ENCODE measurements around the gene AGAP5.
"Not testable (repeated sequence)": the region's sequence is repeated elsewhere in the genome, so short reads cannot be mapped to it uniquely, and the experiment has no call there.

Gene AGAP5

DNA sequence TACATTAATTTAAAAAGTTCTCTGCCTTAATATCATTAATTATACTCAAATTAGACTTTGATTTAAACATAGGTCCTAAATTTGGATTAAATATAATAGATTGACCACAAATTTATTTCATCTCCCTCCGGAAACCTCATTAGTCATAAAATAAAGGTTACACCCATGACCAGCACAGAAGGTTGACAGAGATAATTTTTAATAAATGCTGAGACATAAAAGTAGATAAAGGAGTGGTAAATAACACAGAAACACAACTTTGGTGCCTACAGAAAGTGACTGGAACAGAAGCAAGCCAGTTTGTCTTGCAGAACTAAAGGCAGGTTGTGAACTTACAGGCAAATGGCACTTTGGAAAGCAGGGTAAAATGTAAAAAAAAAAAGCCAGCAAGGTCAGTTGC, 10.3 kb downstream of the AGAP5 start:
- H3K9me2 ChIP-seq (replicated peaks; ENCODE audit: control insufficient read depth, low read length); H3K4me3 ChIP-seq (ENCODE audit: low read length); H3K27me3 ChIP-seq (ENCODE audit: control insufficient read depth, low read length); H3K4me2 ChIP-seq (ENCODE audit: low read length); H4K20me1 ChIP-seq (ENCODE audit: control insufficient read depth, insufficient read depth, low read depth, low read length); H3K27ac ChIP-seq (ENCODE audit: low read depth, low read length); H3K36me3 ChIP-seq (ENCODE audit: control insufficient read depth, low read length); H3K4me1 ChIP-seq (ENCODE audit: control insufficient read depth, low read length); H3K79me2 ChIP-seq (ENCODE audit: control insufficient read depth, low read length); H3K9me3 ChIP-seq (ENCODE audit: control insufficient read depth, insufficient read depth, low read length); H3F3A ChIP-seq (ENCODE audit: control insufficient read depth, insufficient read depth): not testable (repeated sequence)

DNA sequence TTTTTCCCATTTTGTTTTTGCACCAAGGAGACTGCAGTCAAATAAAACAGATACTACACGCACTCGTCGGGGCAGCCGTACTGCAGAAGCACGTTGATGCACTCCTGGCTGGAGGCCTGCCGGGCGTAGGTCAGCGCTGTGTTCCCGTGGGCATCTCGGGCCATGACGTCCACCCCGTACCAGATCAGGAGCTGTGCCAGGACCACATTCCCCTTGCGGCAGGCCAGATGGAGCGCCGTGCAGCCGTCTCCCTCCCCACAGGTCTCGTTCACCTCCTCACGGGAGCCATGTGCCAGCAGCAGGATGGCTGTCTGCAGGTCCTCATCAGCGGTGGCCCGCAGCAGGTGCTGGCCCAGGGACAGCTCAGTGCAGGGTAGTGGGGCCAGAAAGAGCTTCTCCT, 23.4 kb downstream of the AGAP5 start:
- not testable (repeated sequence) for H3F3A ChIP-seq (ENCODE audit: control insufficient read depth, insufficient read depth); H3K4me3 ChIP-seq (ENCODE audit: low read length); H3K27ac ChIP-seq (ENCODE audit: low read depth, low read length); H3K9me2 ChIP-seq (replicated peaks; ENCODE audit: control insufficient read depth, low read length); H3K79me2 ChIP-seq (ENCODE audit: control insufficient read depth, low read length); H3K4me2 ChIP-seq (ENCODE audit: low read length); H3K36me3 ChIP-seq (ENCODE audit: control insufficient read depth, low read length); H3K27me3 ChIP-seq (ENCODE audit: control insufficient read depth, low read length); H3K4me1 ChIP-seq (ENCODE audit: control insufficient read depth, low read length); H4K20me1 ChIP-seq (ENCODE audit: control insufficient read depth, insufficient read depth, low read depth, low read length); H3K9me3 ChIP-seq (ENCODE audit: control insufficient read depth, insufficient read depth, low read length)

DNA sequence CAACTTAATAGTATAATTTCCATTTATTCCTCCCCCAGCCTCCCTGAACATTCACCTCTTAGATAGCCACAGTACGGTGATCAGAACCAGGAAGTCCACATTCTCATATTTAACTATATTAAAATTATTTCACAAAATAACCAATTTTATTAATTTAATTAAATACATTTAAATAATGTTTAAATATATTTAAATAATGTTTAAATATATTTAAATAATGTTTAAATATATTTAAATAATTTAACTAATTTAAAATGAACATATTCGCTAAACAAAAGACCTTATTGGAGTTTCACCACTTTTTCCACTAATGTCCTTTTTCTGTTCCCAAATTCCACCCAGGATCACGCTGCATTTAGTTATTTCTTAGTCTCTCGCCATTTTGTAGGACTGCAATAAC, 29.5 kb downstream of the AGAP5 start:
- not testable (repeated sequence) for H3K27ac ChIP-seq (ENCODE audit: low read depth, low read length); H3K9me2 ChIP-seq (replicated peaks; ENCODE audit: control insufficient read depth, low read length)

DNA sequence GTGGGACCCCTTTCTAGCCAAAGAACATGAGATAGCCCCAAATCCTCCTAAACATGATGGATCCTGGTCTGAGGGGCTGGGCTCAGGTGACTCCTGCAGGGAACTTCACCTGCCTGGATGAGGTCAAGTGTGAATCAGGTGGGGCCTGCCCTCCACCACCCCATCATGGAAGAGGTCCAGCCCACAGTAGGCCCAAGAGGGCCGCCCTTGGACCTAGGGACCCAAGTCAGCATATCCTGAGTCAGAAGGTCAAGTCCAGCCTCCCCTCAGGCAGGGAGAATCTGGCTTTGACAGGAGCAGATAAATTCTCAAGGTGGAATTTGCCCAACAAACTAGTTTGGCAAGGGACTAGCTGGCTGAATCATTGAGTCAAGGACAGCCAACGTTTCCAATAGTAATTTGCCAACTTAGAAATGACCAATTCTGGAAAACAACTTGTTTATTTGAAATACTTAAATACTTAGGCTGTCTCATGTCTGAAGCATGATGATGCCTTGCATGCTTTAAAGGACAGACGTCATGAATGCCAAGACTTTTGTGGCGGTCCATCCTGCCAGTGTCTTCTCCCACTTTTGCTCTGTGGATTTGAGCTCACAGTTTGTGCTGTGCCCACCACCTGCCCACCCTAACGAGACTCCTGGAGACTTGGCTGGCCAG, 31.6 kb downstream of the AGAP5 start:
- H3K36me3 ChIP-seq (ENCODE audit: control insufficient read depth, low read length); H3K9me2 ChIP-seq (replicated peaks; ENCODE audit: control insufficient read depth, low read length); H3K27ac ChIP-seq (ENCODE audit: low read depth, low read length); H3K9me3 ChIP-seq (ENCODE audit: control insufficient read depth, insufficient read depth, low read length); H3K4me3 ChIP-seq (ENCODE audit: low read length); H3K79me2 ChIP-seq (ENCODE audit: control insufficient read depth, low read length); H3K27me3 ChIP-seq (ENCODE audit: control insufficient read depth, low read length); H3K4me1 ChIP-seq (ENCODE audit: control insufficient read depth, low read length); H3K4me2 ChIP-seq (ENCODE audit: low read length); H4K20me1 ChIP-seq (ENCODE audit: control insufficient read depth, insufficient read depth, low read depth, low read length); H3F3A ChIP-seq (ENCODE audit: control insufficient read depth, insufficient read depth): not testable (repeated sequence)

More for the DNA sequence above, 29.5 kb downstream of the AGAP5 start:
- H3K4me1 ChIP-seq (ENCODE audit: control insufficient read depth, low read length); H3K27me3 ChIP-seq (ENCODE audit: control insufficient read depth, low read length); H3K79me2 ChIP-seq (ENCODE audit: control insufficient read depth, low read length); H3K9me3 ChIP-seq (ENCODE audit: control insufficient read depth, insufficient read depth, low read length); H3F3A ChIP-seq (ENCODE audit: control insufficient read depth, insufficient read depth); H3K4me3 ChIP-seq (ENCODE audit: low read length); H4K20me1 ChIP-seq (ENCODE audit: control insufficient read depth, insufficient read depth, low read depth, low read length); H3K4me2 ChIP-seq (ENCODE audit: low read length); H3K36me3 ChIP-seq (ENCODE audit: control insufficient read depth, low read length): not testable (repeated sequence)

DNA sequence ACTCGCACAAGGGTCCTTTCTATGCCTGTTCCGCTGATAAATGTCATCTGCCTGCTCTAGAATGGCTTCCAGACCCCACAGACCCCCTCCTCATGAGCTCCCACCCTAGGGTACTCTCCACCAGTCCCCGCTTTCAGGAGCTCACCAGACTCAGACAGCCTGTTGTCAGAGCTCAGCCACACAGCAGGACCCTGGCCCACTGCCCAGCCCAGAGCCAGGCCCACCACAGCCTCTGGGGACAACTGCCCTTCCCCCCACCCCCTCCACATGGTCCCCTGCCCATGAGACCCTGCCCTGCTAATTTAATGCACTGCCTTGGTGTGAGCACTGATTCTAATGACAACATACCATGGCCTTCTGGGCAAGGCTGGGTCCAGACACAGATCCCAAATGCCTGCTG, 32.3 kb downstream of the AGAP5 start:
- H3K9me2 ChIP-seq (replicated peaks; ENCODE audit: control insufficient read depth, low read length); H3K4me3 ChIP-seq (ENCODE audit: low read length); H3K79me2 ChIP-seq (ENCODE audit: control insufficient read depth, low read length); H3K9me3 ChIP-seq (ENCODE audit: control insufficient read depth, insufficient read depth, low read length); H3K27ac ChIP-seq (ENCODE audit: low read depth, low read length); H3K27me3 ChIP-seq (ENCODE audit: control insufficient read depth, low read length); H3K4me1 ChIP-seq (ENCODE audit: control insufficient read depth, low read length); H3K36me3 ChIP-seq (ENCODE audit: control insufficient read depth, low read length); H4K20me1 ChIP-seq (ENCODE audit: control insufficient read depth, insufficient read depth, low read depth, low read length); H3K4me2 ChIP-seq (ENCODE audit: low read length); H3F3A ChIP-seq (ENCODE audit: control insufficient read depth, insufficient read depth): not testable (repeated sequence)

DNA sequence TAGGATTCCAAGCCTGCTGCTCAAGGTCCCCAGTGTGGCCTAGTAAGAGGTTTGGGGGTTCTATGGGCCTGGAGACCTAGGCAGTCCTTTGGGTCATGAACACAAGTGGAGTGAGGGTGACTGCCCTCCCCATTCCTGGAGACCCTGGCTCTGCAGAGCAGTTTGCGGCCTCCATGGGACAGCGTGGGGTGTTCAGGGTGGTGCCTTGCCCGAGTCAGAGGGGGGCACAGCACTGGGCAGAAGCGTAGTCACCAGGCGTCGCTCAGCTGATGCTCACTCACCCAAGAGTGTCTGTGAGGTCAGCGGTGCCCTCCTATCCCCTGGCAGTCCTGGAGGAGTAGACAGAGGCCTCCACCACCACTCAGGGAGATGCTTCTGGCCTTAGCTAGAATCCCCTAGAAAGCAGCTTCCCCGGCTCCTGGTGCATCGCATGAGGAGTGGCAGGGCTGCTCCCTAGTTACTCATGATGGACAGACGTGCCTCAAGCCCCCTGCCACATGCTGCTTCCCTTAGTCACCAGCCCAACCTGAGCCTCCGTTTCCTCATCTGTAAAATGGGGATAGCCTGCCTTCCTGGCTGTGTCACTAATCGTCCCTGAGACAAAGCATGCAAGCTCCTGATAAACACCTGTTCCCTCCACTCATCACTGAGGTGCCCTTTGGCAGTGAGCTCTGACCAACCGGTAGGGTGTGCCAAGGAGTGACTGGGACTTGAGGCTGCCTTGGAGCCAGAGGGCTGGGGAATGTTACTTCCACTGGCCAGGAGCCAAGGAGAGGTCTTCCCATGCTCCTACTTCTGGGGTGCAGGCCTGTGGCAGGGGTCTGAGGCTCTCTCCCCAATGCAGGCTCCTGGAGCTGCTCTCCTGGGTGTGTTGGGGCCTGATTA, 33.5 kb downstream of the AGAP5 start:
- not testable (repeated sequence) for H3F3A ChIP-seq (ENCODE audit: control insufficient read depth, insufficient read depth); H3K27me3 ChIP-seq (ENCODE audit: control insufficient read depth, low read length); H3K79me2 ChIP-seq (ENCODE audit: control insufficient read depth, low read length); H4K20me1 ChIP-seq (ENCODE audit: control insufficient read depth, insufficient read depth, low read depth, low read length); H3K36me3 ChIP-seq (ENCODE audit: control insufficient read depth, low read length); H3K4me2 ChIP-seq (ENCODE audit: low read length); H3K9me3 ChIP-seq (ENCODE audit: control insufficient read depth, insufficient read depth, low read length); H3K4me1 ChIP-seq (ENCODE audit: control insufficient read depth, low read length); H3K4me3 ChIP-seq (ENCODE audit: low read length); H3K27ac ChIP-seq (ENCODE audit: low read depth, low read length); H3K9me2 ChIP-seq (replicated peaks; ENCODE audit: control insufficient read depth, low read length)

DNA sequence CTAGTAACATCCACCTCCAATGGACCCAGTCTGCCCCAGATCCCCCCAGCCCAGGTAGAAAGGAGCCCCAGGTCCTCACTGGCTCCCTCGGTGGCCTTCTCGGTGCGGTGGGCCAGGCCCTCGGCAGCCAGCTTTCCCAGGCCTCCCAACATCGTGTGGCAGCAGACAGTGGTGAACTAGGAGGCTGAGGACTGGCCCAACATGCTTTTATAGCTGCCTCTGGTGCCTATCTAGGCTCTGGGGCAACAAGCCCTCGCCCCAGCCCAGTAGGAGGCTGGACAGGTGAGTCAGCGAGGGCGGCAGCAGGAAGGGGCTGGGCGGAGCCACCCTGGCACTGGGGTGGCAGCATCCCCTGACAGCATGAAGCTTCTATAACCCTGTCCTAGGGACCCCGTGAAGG, 34.3 kb downstream of the AGAP5 start:
- not testable (repeated sequence) for H3K4me3 ChIP-seq (ENCODE audit: low read length); H3K4me1 ChIP-seq (ENCODE audit: control insufficient read depth, low read length); H3K27ac ChIP-seq (ENCODE audit: low read depth, low read length); H3K9me2 ChIP-seq (replicated peaks; ENCODE audit: control insufficient read depth, low read length); H3K9me3 ChIP-seq (ENCODE audit: control insufficient read depth, insufficient read depth, low read length); H3K27me3 ChIP-seq (ENCODE audit: control insufficient read depth, low read length); H3K36me3 ChIP-seq (ENCODE audit: control insufficient read depth, low read length); H4K20me1 ChIP-seq (ENCODE audit: control insufficient read depth, insufficient read depth, low read depth, low read length); H3K79me2 ChIP-seq (ENCODE audit: control insufficient read depth, low read length); H3K4me2 ChIP-seq (ENCODE audit: low read length); H3F3A ChIP-seq (ENCODE audit: control insufficient read depth, insufficient read depth)

DNA sequence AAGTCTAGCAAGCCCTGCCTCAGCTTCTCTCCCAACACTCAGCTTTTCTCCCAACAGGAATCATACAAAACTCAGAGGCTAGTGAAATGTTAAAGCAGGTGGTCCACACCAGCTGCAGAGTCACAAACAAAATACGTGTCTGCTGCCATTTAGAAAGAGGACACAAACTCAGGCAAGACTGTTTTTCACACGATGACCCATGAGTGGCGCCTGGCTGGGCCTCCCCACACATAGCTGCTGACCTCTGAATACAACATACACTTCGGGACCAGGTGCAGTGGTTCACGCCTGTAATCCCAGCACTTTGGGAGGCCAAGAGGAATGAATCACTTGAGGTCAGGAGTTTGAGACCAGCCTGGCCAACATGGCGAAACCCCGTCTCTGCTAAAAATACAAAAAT, 35.2 kb downstream of the AGAP5 start:
- not testable (repeated sequence) for H4K20me1 ChIP-seq (ENCODE audit: control insufficient read depth, insufficient read depth, low read depth, low read length); H3K4me3 ChIP-seq (ENCODE audit: low read length); H3K9me3 ChIP-seq (ENCODE audit: control insufficient read depth, insufficient read depth, low read length); H3K79me2 ChIP-seq (ENCODE audit: control insufficient read depth, low read length); H3K27me3 ChIP-seq (ENCODE audit: control insufficient read depth, low read length); H3K36me3 ChIP-seq (ENCODE audit: control insufficient read depth, low read length); H3K4me2 ChIP-seq (ENCODE audit: low read length); H3K9me2 ChIP-seq (replicated peaks; ENCODE audit: control insufficient read depth, low read length); H3F3A ChIP-seq (ENCODE audit: control insufficient read depth, insufficient read depth); H3K27ac ChIP-seq (ENCODE audit: low read depth, low read length); H3K4me1 ChIP-seq (ENCODE audit: control insufficient read depth, low read length)

Data from DOHH2 (cell line).